GM20431 (cell line): ENCODE measurements around the gene DCLK1.

ENCODE experiments used
- in situ Hi-C: fragments of 300-500 bp; cut with MseI, MboI; formaldehyde crosslinking; loops from one replicate; pipeline ENCODE4 v1.15.0; 2020; ENCODE audit warnings: low sequenced_read_pairs; ENCODE audit not compliant: unreplicated experiment

Gene DCLK1

GRCh38 chr13:35851356-35851755, 279.8 kb downstream of the DCLK1 start:
- in situ Hi-C loops: no loop called here

GRCh38 chr13:35850569-35850968, 280.6 kb downstream of the DCLK1 start:
- in situ Hi-C loops: no loop called here

GRCh38 chr13:35849256-35849644, 281.9 kb downstream of the DCLK1 start:
- in situ Hi-C loops: no loop called here

DNA sequence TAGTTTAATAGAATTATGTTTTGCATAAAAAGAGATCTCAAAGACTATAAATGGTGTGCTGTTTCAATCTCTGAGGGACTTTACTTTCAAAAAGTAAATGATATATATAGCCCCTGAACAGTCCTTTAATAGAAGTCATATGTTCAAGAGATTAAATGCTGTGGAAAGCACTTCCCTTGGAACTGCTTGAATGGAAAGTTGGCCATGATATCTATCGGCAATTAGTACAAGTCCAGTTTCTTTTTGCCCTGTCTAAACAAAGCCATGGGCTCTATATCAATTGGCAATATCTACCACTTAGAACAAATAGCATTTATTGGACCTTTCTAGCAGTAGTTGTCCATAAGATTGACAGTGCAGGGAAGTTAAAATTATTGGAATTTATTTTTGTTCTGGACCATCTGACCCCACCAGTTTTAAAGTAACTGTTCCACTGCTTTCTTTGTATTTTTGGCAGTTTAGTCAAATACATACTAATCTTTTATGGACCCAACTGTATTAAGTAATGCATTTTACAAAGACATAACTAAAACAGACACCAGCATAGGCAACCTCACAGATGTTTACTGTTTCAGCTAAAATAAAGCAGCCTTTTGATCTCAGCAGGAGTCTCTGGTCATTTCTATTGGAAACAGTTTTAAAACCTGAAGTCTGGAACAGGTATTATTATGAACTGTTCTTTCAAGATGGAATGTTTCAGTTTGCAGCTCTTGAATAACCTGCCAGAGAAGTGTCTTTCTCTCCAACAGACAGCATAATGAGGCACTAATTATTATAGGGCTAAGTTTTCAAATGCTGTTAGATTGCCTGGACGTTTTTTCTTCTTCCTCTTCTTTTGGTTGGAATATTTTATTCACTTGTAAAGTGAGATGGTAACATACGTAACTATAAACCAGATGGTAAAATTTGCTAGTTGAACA, 282.6 kb downstream of the DCLK1 start:
- in situ Hi-C loops: no loop called here

GRCh38 chr13:35843272-35843671, 287.9 kb downstream of the DCLK1 start:
- in situ Hi-C loops: no loop called here

- in situ Hi-C loops: no loop called here
Observed at GRCh38 chr13:35841060-35841521, 290.1 kb downstream of the DCLK1 start.

- in situ Hi-C loops: no loop called here
Observed at GRCh38 chr13:35839806-35840205, 291.4 kb downstream of the DCLK1 start.

DNA sequence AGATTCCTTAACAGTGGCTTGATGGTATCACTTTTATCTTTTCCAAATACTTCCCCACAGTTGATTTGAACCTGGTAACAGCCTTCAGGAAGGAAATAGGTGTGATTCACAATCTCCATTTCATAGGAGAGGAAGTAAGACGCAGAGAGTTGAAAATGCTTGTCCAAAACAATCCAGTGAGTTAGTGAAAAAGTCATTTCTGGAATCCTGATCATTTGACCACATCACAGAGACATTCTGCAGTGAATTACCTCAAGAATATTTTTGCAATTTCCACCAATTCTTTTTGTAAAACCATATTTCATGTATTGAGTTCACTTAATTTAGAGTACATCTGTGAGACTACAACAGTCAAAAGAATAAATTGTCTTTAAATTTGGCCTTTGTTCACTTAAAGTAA, 292.8 kb downstream of the DCLK1 start:
- in situ Hi-C loops: no loop called here

GRCh38 chr13:35836446-35836845, 294.7 kb downstream of the DCLK1 start:
- in situ Hi-C loops: no loop called here

- in situ Hi-C loops: no loop called here
Observed at GRCh38 chr13:35835989-35836388, 295.2 kb downstream of the DCLK1 start.

GRCh38 chr13:35833608-35834275, 297.4 kb downstream of the DCLK1 start:
- in situ Hi-C loops: no loop called here

DNA sequence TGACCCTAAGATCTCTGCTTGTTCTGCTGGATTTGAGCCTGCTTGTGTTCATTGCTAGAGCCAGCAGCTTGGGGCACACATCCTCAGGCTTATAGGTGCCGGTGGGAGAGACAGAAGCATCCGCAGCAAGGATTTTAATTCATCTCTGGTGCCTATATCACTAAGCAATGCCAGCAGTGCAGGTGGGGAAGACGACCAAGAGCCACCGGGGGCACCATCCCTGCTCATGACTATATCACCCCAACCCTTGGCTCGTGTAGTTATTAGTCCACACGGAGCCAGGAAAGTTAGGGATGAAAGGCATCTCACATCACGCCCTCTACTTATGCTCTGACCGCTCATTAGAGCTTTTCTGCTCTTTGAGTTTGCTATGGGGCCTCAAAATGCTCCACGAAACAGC, 298.2 kb downstream of the DCLK1 start:
- in situ Hi-C loops: no loop called here

DNA sequence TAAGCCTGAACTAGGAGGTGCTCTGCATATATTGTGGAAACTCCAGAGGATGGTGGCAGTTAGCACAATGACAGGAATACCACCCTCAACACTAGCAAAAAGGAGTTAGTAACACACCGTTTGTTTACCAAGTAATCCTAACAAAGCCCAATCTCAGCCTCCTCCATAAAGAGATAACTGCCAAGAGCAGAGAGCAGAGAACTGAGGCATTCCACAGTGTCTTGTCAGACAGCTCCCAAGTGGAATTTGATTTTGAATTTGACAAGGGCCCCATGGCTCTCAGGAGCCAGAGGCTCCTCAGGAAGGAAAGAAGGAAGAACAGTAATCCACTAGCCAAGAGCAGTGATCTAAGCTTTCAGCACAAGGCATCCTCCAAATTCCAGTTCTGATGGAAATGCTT, 298.6 kb downstream of the DCLK1 start:
- in situ Hi-C loops: no loop called here

- in situ Hi-C loops: no loop called here
Observed at GRCh38 chr13:35830850-35831450, 300.2 kb downstream of the DCLK1 start.

DNA sequence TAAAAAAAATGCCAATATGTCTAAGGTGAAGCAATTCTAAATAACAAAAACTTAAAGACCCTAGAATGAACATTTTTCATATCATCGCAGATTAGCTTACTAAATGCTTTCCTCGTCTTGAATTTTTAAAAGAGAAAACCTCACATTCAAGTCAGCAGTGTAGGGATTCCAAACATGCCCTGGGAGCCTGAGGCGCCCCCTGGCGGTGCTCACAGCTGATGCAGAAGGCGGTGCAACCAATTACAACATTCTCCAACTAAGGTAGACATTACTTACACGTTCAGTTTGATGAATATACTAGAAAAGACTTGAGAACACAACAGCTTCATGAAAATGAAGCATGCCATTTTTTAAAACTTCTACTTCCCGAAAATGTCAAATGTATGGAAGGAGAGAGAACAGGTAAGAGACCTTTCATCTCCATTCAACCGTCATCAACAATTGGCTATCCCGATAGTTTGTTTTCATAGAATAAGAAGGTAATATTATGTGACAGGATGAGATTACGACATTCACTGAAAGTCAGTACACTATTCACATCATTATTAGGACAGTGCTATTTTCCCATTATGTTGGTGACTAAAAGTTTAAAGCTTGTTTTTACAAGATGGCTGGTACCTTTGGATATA, 304.4 kb downstream of the DCLK1 start:
- in situ Hi-C loops: no loop called here

GRCh38 chr13:35824825-35825224, 306.4 kb downstream of the DCLK1 start:
- in situ Hi-C loops: no loop called here

DNA sequence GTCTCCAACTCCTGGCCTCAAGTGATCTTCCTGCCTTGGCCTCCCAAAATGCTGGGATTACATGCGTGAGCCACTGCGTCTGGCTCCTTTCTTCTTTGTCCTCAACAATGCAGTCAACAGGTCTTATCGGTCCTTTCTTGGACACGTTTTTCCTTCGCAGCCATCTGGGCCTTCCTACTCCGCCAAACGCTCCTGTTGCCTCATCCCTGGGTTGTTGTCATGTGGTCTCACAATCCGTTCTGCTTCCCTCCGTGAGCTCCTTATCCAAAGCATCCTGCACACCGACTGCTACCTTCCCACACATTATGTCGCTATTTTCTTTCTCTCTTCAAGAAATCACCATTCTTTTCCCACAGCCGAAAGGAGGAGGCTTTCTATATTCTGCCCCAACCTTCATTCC, 306.8 kb downstream of the DCLK1 start:
- in situ Hi-C loops: no loop called here

DNA sequence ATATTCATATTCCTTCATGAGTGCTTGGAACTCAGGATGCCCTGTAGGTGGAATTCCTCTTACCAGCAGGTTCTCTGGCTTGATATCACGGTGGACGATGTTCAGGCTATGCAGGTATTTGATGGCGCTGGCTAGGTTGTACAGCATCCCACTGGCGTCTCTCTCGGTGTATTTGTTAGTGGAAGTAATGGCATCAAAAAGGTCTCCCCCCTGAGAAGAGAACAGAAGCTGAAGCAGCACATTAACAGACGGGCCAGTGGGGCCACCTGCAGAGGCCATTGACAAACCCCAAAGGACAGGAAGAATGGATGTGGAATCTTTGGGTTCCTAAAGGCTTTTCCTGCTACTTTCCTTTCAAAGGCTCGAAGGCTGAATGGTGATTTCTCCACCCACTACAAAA, 308.5 kb downstream of the DCLK1 start:
- in situ Hi-C loops: no loop called here

- in situ Hi-C loops: no loop called here
Observed at GRCh38 chr13:35818633-35819067, 312.5 kb downstream of the DCLK1 start.
